Tibial nerve (tissue), 3 donors: ENCODE measurements around the gene CLCN7.

Experiments used
- CTCF ChIP-seq, 5 experiments: fragments of 200-600 bp in 3 of 5; fragments of 450-650 bp in 2 of 5; sonication (generic) in 3 of 5; IDR thresholded peaks; one replicate each; pipeline ENCODE4 v1.5.1; 2016 to 2019; ENCODE audit warnings: antibody characterized with exemption in 5 of 5, mild to moderate bottlenecking in 3 of 5, moderate library complexity in 2 of 5
- POLR2A ChIP-seq, 2 donors: fragments of 450-650 bp; IDR thresholded peaks; one replicate each; pipeline ENCODE4 v1.6.1; 2017; ENCODE audit warnings: antibody characterized with exemption in 2 of 2, mild to moderate bottlenecking in 2 of 2, moderate library complexity in 2 of 2

GRCh38 chr16:1481906-1482835 is 7.3 kb upstream of the CLCN7 start:
- no peak for TF ChIP-seq CTCF (IDR thresholded peaks at IDR 0.05)
- no peak for TF ChIP-seq POLR2A (IDR thresholded peaks at IDR 0.05)
